ENCODE results near the gene KRT12.

Gene KRT12

GRCh38 chr17:40812639-40813038 is 54.4 kb downstream of the KRT12 start:
- DNase-seq, result no peak

All from stimulated activated naive CD4-positive, alpha-beta T cell treated with Interleukin-2 at 50 U/mL for 16 hours (primary cell).